IMR-90 (cell line): ENCODE data around the gene FXYD3. TPM values are rescaled to one million over a fixed set of nuclear protein-coding genes. Genes with fewer than 3 reads are reported as not detected.
A peak's percentile ranks its signal among the peaks of the same experiment; 100 is the strongest.

ENCODE experiments used
- ATAC-seq: fragments of 200-7000 bp; cut with Tn5 transposase; 2 replicates; pipeline ENCODE4 v1.9.1; 2020; ENCODE audit warnings: low read depth, mild to moderate bottlenecking, moderate library complexity
- BruUV-seq: library from RNA; stranded (reverse); fragments of 400-500 nt; replicated peaks from 2 replicates; lab custom pipeline; 2021; lab: Mats Ljungman, UMichigan
- CTCF ChIA-PET: fragments of 300-600 bp; formaldehyde crosslinking; extraction: SDS; loops from one replicate; lab custom pipeline; 2021; ENCODE audit warnings: antibody characterized with exemption; lab: Yijun Ruan, JAX
- POLR2A ChIA-PET: fragments of 300-600 bp; sonication (Branson Sonifier 250); formaldehyde crosslinking; loops from one replicate; lab custom pipeline; 2022; ENCODE audit warnings: antibody characterized with exemption; ENCODE audit not compliant: unreplicated experiment; lab: Charles Lee
- DNase-seq: peaks from one replicate; pipeline ENCODE4 v3.0.0; 2013
- H2AFZ ChIP-seq: replicated peaks from 2 replicates; pipeline ENCODE3; 2013; ENCODE audit warnings: low read length, mild to moderate bottlenecking; ENCODE audit not compliant: poor library complexity
- H2AK5ac ChIP-seq: 2 replicates; pipeline ENCODE4 v1.6.1; 2013; ENCODE audit warnings: low read depth, low read length, inconsistent platforms
- H2AK9ac ChIP-seq: replicated peaks from 2 replicates; pipeline ENCODE3; 2013; ENCODE audit warnings: mild to moderate bottlenecking, low read depth, low read length, moderate library complexity; ENCODE audit not compliant: poor library complexity
- H2BK120ac ChIP-seq: 2 replicates; pipeline ENCODE4 v1.6.1; 2013; ENCODE audit warnings: low read depth, low read length, inconsistent platforms
- H2BK15ac ChIP-seq: 3 replicates; pipeline ENCODE4 v1.6.1; 2013; ENCODE audit warnings: low read depth, low read length, inconsistent platforms
- H2BK20ac ChIP-seq: 2 replicates; pipeline ENCODE4 v1.6.1; 2013; ENCODE audit warnings: low read depth, mild to moderate bottlenecking, inconsistent platforms, low read length, moderate library complexity
- H2BK5ac ChIP-seq: 2 replicates; pipeline ENCODE4 v1.6.1; 2013; ENCODE audit warnings: mild to moderate bottlenecking, low read depth, low read length, inconsistent platforms; ENCODE audit not compliant: poor library complexity, severe bottlenecking
- H3K14ac ChIP-seq: replicated peaks from 2 replicates; pipeline ENCODE4 v1.6.1; 2013; ENCODE audit warnings: low read depth, low read length, inconsistent platforms
- H3K18ac ChIP-seq: 2 replicates; pipeline ENCODE4 v1.6.1; 2013; ENCODE audit warnings: low read depth, low read length, control low read depth
- H3K23ac ChIP-seq: 2 replicates; pipeline ENCODE4 v1.6.1; 2013; ENCODE audit warnings: low read depth, low read length, inconsistent platforms
- H3K27ac ChIP-seq: 2 replicates; pipeline ENCODE4 v1.5.1; 2013; ENCODE audit warnings: mild to moderate bottlenecking, control low read depth, low read length; ENCODE audit not compliant: insufficient read depth
- H3K27me3 ChIP-seq: 2 replicates; pipeline ENCODE4 v1.6.1; 2013; ENCODE audit warnings: low read length; ENCODE audit not compliant: control insufficient read depth, insufficient read depth
- H3K36me3 ChIP-seq: 2 replicates; pipeline ENCODE4 v1.6.1; 2013; ENCODE audit warnings: low read length, mixed read lengths; ENCODE audit not compliant: control insufficient read depth, insufficient read depth
- H3K4ac ChIP-seq: 2 replicates; pipeline ENCODE4 v1.6.1; 2013; ENCODE audit warnings: low read depth, low read length, inconsistent platforms
- H3K4me1 ChIP-seq: 2 replicates; pipeline ENCODE4 v1.6.1; 2013; ENCODE audit warnings: low read length, mixed read lengths; ENCODE audit not compliant: control insufficient read depth, insufficient read depth
- H3K4me2 ChIP-seq: 2 replicates; pipeline ENCODE4 v1.6.1; 2013; ENCODE audit warnings: low read depth, mild to moderate bottlenecking, control low read depth, low read length, moderate library complexity
- H3K4me3 ChIP-seq: 2 replicates; pipeline ENCODE4 v1.5.1; 2013; ENCODE audit warnings: low read depth, mild to moderate bottlenecking, control low read depth, low read length, moderate library complexity; ENCODE audit not compliant: insufficient read depth
- H3K56ac ChIP-seq: 2 replicates; pipeline ENCODE4 v1.6.1; 2013; ENCODE audit warnings: low read length, inconsistent platforms; ENCODE audit not compliant: insufficient read depth; ENCODE audit errors: extremely low read depth
- H3K79me1 ChIP-seq, 2 experiments: 2 replicates each; pipeline ENCODE4 v1.6.1; 2013; ENCODE audit warnings: low read length in 2 of 2, inconsistent platforms in 1 of 2, low read depth in 1 of 2
- H3K9ac ChIP-seq: 2 replicates; pipeline ENCODE4 v1.6.1; 2013; ENCODE audit warnings: low read depth, low read length, control low read depth
- H3K9me1 ChIP-seq: 2 replicates; pipeline ENCODE4 v1.6.1; 2013; ENCODE audit warnings: low read length, inconsistent platforms; ENCODE audit not compliant: insufficient read depth
- H3K9me3 ChIP-seq: 2 replicates; pipeline ENCODE4 v1.6.1; 2013; ENCODE audit warnings: low read length; ENCODE audit not compliant: control insufficient read depth, insufficient read depth
- H4K20me1 ChIP-seq: 2 replicates; pipeline ENCODE4 v1.6.1; 2013; ENCODE audit warnings: low read length, inconsistent platforms; ENCODE audit not compliant: insufficient read depth
- H4K5ac ChIP-seq: 2 replicates; pipeline ENCODE4 v1.6.1; 2013; ENCODE audit warnings: mild to moderate bottlenecking, low read depth, low read length, control low read depth
- H4K8ac ChIP-seq, 2 experiments: 2 replicates each; pipeline ENCODE4 v1.6.1; 2013; ENCODE audit warnings: low read depth in 2 of 2, low read length in 2 of 2, control low read depth in 1 of 2, inconsistent platforms in 1 of 2
- H4K91ac ChIP-seq: 2 replicates; pipeline ENCODE4 v1.6.1; 2013; ENCODE audit warnings: low read depth, low read length, inconsistent platforms; ENCODE audit not compliant: insufficient read depth
- BHLHE40 ChIP-seq: fragments of 150-350 bp; IDR thresholded peaks from 2 replicates; pipeline ENCODE4 v1.6.1; 2016; ENCODE audit warnings: mild to moderate bottlenecking, low read depth, low read length
- CEBPB ChIP-seq: IDR thresholded peaks from 2 replicates; pipeline ENCODE4 v1.6.1; 2012; ENCODE audit warnings: low read depth, low read length, improper control_type of control experiment
- CHD1 ChIP-seq: IDR thresholded peaks from 2 replicates; pipeline ENCODE4 v1.6.1; 2012; ENCODE audit warnings: low read depth, low read length, improper control_type of control experiment
- FOS ChIP-seq: fragments of 150-350 bp; IDR thresholded peaks from 2 replicates; pipeline ENCODE4 v1.6.1; 2016; ENCODE audit warnings: low read depth, low read length
- MAFK ChIP-seq: IDR thresholded peaks from 2 replicates; pipeline ENCODE4 v1.6.1; 2012; ENCODE audit warnings: low read depth, low read length, improper control_type of control experiment
- MAZ ChIP-seq: IDR thresholded peaks from 2 replicates; pipeline ENCODE4 v1.6.1; 2012; ENCODE audit warnings: low read depth, mild to moderate bottlenecking, low read length, improper control_type of control experiment, moderate library complexity, borderline replicate concordance
- MXI1 ChIP-seq: IDR thresholded peaks from 2 replicates; pipeline ENCODE4 v1.6.1; 2012; ENCODE audit warnings: low read depth, mild to moderate bottlenecking, low read length, moderate library complexity, borderline replicate concordance
- NFE2L2 ChIP-seq: fragments of 150-350 bp; IDR thresholded peaks from 2 replicates; pipeline ENCODE4 v1.6.1; 2016; ENCODE audit warnings: low read depth, mild to moderate bottlenecking, low read length
- POLR2A ChIP-seq: IDR thresholded peaks from 2 replicates; pipeline ENCODE4 v1.6.1; 2012; ENCODE audit warnings: mild to moderate bottlenecking, low read depth, low read length
- RAD21 ChIP-seq: IDR thresholded peaks from 2 replicates; pipeline ENCODE4 v1.6.1; 2012; ENCODE audit warnings: low read length, improper control_type of control experiment
- RCOR1 ChIP-seq: IDR thresholded peaks from 2 replicates; pipeline ENCODE4 v1.6.1; 2012; ENCODE audit warnings: mild to moderate bottlenecking, low read length, improper control_type of control experiment; ENCODE audit not compliant: insufficient replicate concordance
- RFX5 ChIP-seq: IDR thresholded peaks from 2 replicates; pipeline ENCODE4 v1.8.0; 2012; ENCODE audit warnings: low read depth, mild to moderate bottlenecking, low read length, moderate library complexity
- SMC3 ChIP-seq: fragments of 150-350 bp; IDR thresholded peaks from 2 replicates; pipeline ENCODE4 v1.6.1; 2016; ENCODE audit warnings: low read depth, mild to moderate bottlenecking, antibody characterized with exemption, low read length, moderate library complexity
- WGBS, 2 experiments: methylation state at CpG; one replicate each; pipeline versions ENCODE4 v1.1.5 to v1.1.7; 2013; ENCODE audit warnings: missing lambda C conversion rate in 2 of 2; ENCODE audit not compliant: insufficient read length in 1 of 2; ENCODE audit errors: extremely low coverage in 2 of 2; 5-methylcytosine and 5-hydroxymethylcytosine counted together
- dilution Hi-C: fragments of 300-500 bp; cut with HindIII; formaldehyde crosslinking; loops from one replicate; pipeline ENCODE4 v1.14.3; 2018; ENCODE audit warnings: low sequenced_read_pairs; ENCODE audit not compliant: unreplicated experiment
- in situ Hi-C: fragments of 300-500 bp; cut with MboI; formaldehyde crosslinking; loops from 3 replicates; pipeline ENCODE4 v1.14.3; 2019; ENCODE audit warnings: low sequenced_read_pairs, inconsistent platforms, mixed read lengths
- intact Hi-C: fragments of 100-400 bp; cut with micrococcal nuclease; formaldehyde crosslinking; loops from 2 replicates; pipeline ENCODE4 v1.10.0; 2022
- polyA plus RNA-seq, 3 experiments: library from polyadenylated mRNA; depleted of rRNA; stranded (reverse); fragments of >200 nt; gene quantifications; 2 replicates each; pipeline ENCODE4 v1.2.3, GENCODE V29; 2012; ENCODE audit warnings: low replicate concordance in 1 of 3
- total RNA-seq: library from RNA; depleted of rRNA; stranded (reverse); fragments of >200 nt; gene quantifications from 2 replicates; pipeline ENCODE4 v1.2.3, GENCODE V29; 2012
- TF ChIP-seq, protein P1 (sequence below): fragments of 150-350 bp; IDR thresholded peaks from 2 replicates; pipeline ENCODE4 v1.6.1; 2017; ENCODE audit warnings: mild to moderate bottlenecking, antibody characterized with exemption, low read length, low read depth
- TF ChIP-seq, protein P2 (sequence below): conservative IDR thresholded peaks from 2 replicates; pipeline ENCODE4 v1.5.1; 2012; ENCODE audit warnings: mild to moderate bottlenecking, low read depth, low read length, improper control_type of control experiment
- TF ChIP-seq, protein P3 (sequence below): fragments of 150-350 bp; IDR thresholded peaks from 2 replicates; pipeline ENCODE4 v1.6.1; 2016; ENCODE audit warnings: low read depth, mild to moderate bottlenecking, low read length, moderate library complexity, borderline replicate concordance

The FXYD3 gene
- total and polyA plus RNA-seq, 2 of the 4 experiments (the other 2 are of a cell fraction) = not detected

DNA sequence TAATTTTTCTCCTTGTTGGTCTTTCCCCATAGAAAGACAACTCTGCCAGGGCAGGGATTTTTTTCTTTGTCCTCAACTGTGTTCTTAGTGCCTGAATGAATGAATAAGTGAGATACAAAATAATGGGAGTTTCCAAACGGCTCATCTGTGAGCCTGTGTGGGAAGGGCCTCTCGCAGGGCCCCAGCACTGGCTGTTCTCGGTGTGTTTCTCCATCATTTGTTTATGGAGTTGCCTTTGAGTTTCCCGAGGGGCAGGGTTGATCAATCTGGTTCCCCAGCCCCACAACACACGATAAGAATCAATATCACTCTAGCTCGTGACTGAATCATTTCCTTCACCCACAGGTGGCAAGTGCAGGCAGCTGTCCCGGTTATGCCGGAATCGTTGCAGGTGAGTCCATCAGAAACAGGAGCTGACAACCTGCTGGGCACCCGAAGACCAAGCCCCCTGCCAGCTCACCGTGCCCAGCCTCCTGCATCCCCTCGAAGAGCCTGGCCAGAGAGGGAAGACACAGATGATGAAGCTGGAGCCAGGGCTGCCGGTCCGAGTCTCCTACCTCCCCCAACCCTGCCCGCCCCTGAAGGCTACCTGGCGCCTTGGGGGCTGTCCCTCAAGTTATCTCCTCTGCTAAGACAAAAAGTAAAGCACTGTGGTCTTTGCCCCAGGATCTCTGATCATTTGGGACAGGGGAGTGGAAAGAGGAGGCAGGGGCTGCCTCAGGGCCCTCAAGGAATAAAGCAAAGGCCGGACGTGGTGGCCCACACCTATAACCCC, 53.8 kb downstream of the FXYD3 start:
- Histone ChIP-seq H3K14ac (no peak overlapping the region), H3K4me1 (no peaks in the 10 kb centered on the region), H2AK9ac (no peak overlapping the region), H3K4ac (no peak overlapping the region), H3K9ac (no peak overlapping the region), H3K27ac (no peak overlapping the region), H4K8ac (no peak overlapping the region), H3K79me1 (no peaks in the 10 kb centered on the region; a peak in 1 of 4 replicates), H2BK5ac (no peak overlapping the region), H2AFZ (peak overlapping the region; percentile 43), H3K9me3 (peaks cover 13% of the 10 kb centered on the region), H4K91ac (no peak overlapping the region), H3K4me3 (no peak overlapping the region), H2BK20ac (no peak overlapping the region), H2BK120ac (no peak overlapping the region), H3K27me3 (no peaks in the 10 kb centered on the region), H2BK15ac (no peak overlapping the region), H3K56ac (no peak overlapping the region), H3K36me3 (peaks cover 25% of the 10 kb centered on the region), H3K23ac (no peak overlapping the region), H3K9me1 (no peaks in the 10 kb centered on the region), H3K4me2 (no peak overlapping the region), H3K18ac (no peak overlapping the region), H4K20me1 (no peaks in the 10 kb centered on the region), H4K5ac (no peak overlapping the region), H2AK5ac (no peak overlapping the region)
- no peak for DNase-seq
- 75% methylated on average over 7 of the region's 18 CpGs; no CpG with 5 or more reads in 1 of the 2 experiments for WGBS, 2 experiments
- BruUV-seq = no TSS peak
- in situ Hi-C loops (no loop called here), dilution Hi-C loops (no loop called here), intact Hi-C loops (no loop called here)
- TF ChIP-seq FOS = no peak
- TF ChIP-seq CEBPB = no peak
- TF ChIP-seq RAD21 = no peak
- TF ChIP-seq, protein P1, sequence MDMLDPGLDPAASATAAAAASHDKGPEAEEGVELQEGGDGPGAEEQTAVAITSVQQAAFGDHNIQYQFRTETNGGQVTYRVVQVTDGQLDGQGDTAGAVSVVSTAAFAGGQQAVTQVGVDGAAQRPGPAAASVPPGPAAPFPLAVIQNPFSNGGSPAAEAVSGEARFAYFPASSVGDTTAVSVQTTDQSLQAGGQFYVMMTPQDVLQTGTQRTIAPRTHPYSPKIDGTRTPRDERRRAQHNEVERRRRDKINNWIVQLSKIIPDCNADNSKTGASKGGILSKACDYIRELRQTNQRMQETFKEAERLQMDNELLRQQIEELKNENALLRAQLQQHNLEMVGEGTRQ = no peak
- TF ChIP-seq RFX5 = no peak
- no peak for TF ChIP-seq CHD1
- TF ChIP-seq POLR2A = no peak
- TF ChIP-seq RCOR1 = no peak
- no peak for TF ChIP-seq MXI1
- no peak for TF ChIP-seq NFE2L2
- TF ChIP-seq MAFK = no peak
- TF ChIP-seq BHLHE40 = no peak
- no peak for TF ChIP-seq SMC3
- TF ChIP-seq, protein P2, sequence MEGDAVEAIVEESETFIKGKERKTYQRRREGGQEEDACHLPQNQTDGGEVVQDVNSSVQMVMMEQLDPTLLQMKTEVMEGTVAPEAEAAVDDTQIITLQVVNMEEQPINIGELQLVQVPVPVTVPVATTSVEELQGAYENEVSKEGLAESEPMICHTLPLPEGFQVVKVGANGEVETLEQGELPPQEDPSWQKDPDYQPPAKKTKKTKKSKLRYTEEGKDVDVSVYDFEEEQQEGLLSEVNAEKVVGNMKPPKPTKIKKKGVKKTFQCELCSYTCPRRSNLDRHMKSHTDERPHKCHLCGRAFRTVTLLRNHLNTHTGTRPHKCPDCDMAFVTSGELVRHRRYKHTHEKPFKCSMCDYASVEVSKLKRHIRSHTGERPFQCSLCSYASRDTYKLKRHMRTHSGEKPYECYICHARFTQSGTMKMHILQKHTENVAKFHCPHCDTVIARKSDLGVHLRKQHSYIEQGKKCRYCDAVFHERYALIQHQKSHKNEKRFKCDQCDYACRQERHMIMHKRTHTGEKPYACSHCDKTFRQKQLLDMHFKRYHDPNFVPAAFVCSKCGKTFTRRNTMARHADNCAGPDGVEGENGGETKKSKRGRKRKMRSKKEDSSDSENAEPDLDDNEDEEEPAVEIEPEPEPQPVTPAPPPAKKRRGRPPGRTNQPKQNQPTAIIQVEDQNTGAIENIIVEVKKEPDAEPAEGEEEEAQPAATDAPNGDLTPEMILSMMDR = no peak
- TF ChIP-seq MAZ = no peak
- TF ChIP-seq, protein P3, sequence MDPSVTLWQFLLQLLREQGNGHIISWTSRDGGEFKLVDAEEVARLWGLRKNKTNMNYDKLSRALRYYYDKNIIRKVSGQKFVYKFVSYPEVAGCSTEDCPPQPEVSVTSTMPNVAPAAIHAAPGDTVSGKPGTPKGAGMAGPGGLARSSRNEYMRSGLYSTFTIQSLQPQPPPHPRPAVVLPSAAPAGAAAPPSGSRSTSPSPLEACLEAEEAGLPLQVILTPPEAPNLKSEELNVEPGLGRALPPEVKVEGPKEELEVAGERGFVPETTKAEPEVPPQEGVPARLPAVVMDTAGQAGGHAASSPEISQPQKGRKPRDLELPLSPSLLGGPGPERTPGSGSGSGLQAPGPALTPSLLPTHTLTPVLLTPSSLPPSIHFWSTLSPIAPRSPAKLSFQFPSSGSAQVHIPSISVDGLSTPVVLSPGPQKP = no peak
- no peak for ATAC-seq
- ChIA-PET CTCF (no interaction called here), POLR2A (no interaction called here)
